Tibial artery (tissue), 4 donors: ENCODE results near the gene ADTRP.

ENCODE experiments used
- DNase-seq, 2 donors: peaks; one replicate each; pipeline ENCODE4 v3.0.0-alpha.2; 2019
- H3K27ac ChIP-seq, 2 donors: fragments of 200-600 bp; sonication (generic) in 1 of 2; 1 replicate in 1 of 2; 2 replicates in 1 of 2; pipeline ENCODE4 v1.5.1; 2018 to 2019; ENCODE audit warnings: mild to moderate bottlenecking in 1 of 2
- H3K27me3 ChIP-seq, 2 donors: fragments of 200-600 bp; sonication (generic) in 1 of 2; one replicate each; pipeline versions ENCODE4 v1.5.1 to v1.6.0; 2016 to 2019
- H3K36me3 ChIP-seq, 3 donors: fragments of 200-600 bp; sonication (generic) in 2 of 3; one replicate each; pipeline ENCODE4 v1.5.1; 2016 to 2019; ENCODE audit warnings: mild to moderate bottlenecking in 2 of 3
- H3K4me1 ChIP-seq, 4 donors: fragments of 200-600 bp; sonication (generic) in 2 of 4; 1 replicate in 3 of 4; 2 replicates in 1 of 4; pipeline ENCODE4 v1.5.1; 2016 to 2019
- H3K4me3 ChIP-seq, 2 donors: fragments of 200-600 bp; sonication (generic) in 1 of 2; 1 replicate in 1 of 2; 2 replicates in 1 of 2; pipeline ENCODE4 v1.5.1; 2018 to 2019; ENCODE audit warnings: mild to moderate bottlenecking in 2 of 2
- H3K9me3 ChIP-seq, 3 donors: fragments of 200-600 bp; sonication (generic) in 1 of 3; one replicate each; pipeline ENCODE4 v1.5.1; 2016 to 2019
- intact Hi-C: fragments of 100-400 bp; cut with DNase I; formaldehyde crosslinking; loops from one replicate; pipeline ENCODE4 v1.15.0; 2023; ENCODE audit warnings: low total_unique reads
- TF ChIP-seq, protein P1 (sequence below), 2 experiments: fragments of 200-600 bp in 1 of 2; fragments of 450-650 bp in 1 of 2; IDR thresholded peaks; one replicate each; pipeline ENCODE4 v1.5.1; 2017 to 2019; ENCODE audit warnings: antibody characterized with exemption in 2 of 2, mild to moderate bottlenecking in 1 of 2, moderate library complexity in 1 of 2

Gene ADTRP

DNA sequence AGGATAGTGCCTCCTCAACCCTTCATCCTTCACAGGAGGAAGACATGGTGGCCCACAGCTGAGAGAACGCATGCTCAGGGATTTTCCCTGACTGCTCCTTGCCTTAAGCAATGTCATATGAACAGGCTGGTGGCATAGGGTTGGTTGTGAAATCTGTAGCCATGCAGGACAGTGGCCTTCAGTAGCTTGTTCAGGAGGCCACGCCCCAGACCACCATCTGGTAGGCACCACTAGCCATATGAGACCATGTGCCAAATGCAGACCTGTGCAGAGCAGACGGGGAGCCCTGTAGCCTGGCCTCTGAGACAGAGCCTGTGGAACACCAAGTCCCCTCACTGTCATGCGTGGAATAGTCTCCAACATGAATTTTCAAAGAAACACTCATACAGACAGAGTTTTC, 76.5 kb downstream of the ADTRP start:
- Histone ChIP-seq H3K9me3 (no peaks in the 10 kb centered on the region), H3K27me3 (no peaks in the 10 kb centered on the region), H3K27ac (no peak overlapping the region), H3K4me1 (peaks cover 0 to 9% (median 0%) of the 10 kb centered on the region in 4 donors), H3K4me3 (no peak overlapping the region), H3K36me3 (no peaks in the 10 kb centered on the region)
- intact Hi-C loops: loop anchor here (10.0 kb wide), 1 partner anchor 313 kb away; the partner anchor contains the start of gene HIVEP1
- TF ChIP-seq, protein P1, sequence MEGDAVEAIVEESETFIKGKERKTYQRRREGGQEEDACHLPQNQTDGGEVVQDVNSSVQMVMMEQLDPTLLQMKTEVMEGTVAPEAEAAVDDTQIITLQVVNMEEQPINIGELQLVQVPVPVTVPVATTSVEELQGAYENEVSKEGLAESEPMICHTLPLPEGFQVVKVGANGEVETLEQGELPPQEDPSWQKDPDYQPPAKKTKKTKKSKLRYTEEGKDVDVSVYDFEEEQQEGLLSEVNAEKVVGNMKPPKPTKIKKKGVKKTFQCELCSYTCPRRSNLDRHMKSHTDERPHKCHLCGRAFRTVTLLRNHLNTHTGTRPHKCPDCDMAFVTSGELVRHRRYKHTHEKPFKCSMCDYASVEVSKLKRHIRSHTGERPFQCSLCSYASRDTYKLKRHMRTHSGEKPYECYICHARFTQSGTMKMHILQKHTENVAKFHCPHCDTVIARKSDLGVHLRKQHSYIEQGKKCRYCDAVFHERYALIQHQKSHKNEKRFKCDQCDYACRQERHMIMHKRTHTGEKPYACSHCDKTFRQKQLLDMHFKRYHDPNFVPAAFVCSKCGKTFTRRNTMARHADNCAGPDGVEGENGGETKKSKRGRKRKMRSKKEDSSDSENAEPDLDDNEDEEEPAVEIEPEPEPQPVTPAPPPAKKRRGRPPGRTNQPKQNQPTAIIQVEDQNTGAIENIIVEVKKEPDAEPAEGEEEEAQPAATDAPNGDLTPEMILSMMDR (IDR thresholded peaks at IDR 0.05): no peak
- no peak for DNase-seq

DNA sequence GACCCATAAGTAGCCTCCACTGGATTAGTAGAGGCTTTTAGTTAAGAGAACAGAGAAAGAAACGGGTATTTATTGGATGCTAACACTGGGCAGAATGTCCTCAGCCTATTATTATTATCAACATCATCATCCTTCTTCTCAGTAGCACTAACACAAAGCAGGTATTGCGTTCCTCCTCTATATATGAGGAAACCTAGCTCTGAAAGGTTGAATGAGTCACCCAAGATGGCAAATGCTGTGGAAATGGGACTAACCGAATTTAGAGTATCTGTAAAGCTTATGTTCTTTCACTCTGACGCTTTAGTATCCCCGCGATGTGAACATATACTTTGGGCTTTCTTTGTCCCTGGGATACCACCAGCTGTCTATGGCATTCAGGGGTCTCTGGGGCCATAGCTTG, 77.0 kb downstream of the ADTRP start:
- intact Hi-C loops: loop anchor here (10.0 kb wide), 1 partner anchor 313 kb away; the partner anchor contains the start of gene HIVEP1
- Histone ChIP-seq H3K36me3 (no peaks in the 10 kb centered on the region), H3K4me3 (no peak overlapping the region), H3K9me3 (no peaks in the 10 kb centered on the region), H3K4me1 (peaks cover 0 to 9% (median 0%) of the 10 kb centered on the region in 4 donors), H3K27ac (no peak overlapping the region), H3K27me3 (no peaks in the 10 kb centered on the region)
- DNase-seq: no peak
- TF ChIP-seq, protein P1 (IDR thresholded peaks at IDR 0.05): no peak

DNA sequence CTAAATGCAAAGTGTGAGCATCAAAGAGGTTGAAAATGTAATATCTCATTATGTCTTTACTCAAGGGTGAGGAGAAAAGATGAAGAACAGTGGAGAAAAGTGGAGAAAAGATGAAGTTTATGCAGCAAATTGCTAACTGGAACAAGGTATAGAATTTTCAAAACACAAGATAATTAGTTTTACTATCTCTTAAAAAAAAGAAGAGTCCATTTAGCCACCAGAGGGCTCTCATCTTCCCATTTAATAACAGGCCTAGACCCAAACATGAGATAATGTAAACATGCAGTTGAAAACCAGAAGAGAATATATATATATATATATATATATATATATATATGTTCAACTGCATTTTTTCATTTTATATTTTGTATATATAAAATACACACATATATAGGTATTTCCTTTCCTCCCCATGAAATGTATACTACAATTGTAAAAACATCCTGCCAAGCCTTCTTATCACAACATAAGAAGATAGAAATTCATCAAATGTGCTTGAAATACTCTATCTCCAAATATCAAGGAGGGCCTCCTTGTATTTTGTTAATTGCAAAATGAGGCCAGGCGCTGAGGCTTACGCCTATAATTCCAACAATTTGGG, 78.4 kb downstream of the ADTRP start:
- no peak for DNase-seq
- H3K27ac ChIP-seq: no peak overlapping the region
- H3K9me3 ChIP-seq: no peaks in the 10 kb centered on the region
- H3K36me3 ChIP-seq: no peaks in the 10 kb centered on the region
- intact Hi-C loops: loop anchor here (10.0 kb wide), 1 partner anchor 315 kb away; the partner anchor contains the start of gene HIVEP1
- TF ChIP-seq, protein P1 (IDR thresholded peaks at IDR 0.05): peak; percentile 49 to 53
- H3K4me1 ChIP-seq: peaks cover 0 to 9% (median 0%) of the 10 kb centered on the region in 4 donors
- no peak overlapping the region for H3K4me3 ChIP-seq
- no peaks in the 10 kb centered on the region for H3K27me3 ChIP-seq

DNA sequence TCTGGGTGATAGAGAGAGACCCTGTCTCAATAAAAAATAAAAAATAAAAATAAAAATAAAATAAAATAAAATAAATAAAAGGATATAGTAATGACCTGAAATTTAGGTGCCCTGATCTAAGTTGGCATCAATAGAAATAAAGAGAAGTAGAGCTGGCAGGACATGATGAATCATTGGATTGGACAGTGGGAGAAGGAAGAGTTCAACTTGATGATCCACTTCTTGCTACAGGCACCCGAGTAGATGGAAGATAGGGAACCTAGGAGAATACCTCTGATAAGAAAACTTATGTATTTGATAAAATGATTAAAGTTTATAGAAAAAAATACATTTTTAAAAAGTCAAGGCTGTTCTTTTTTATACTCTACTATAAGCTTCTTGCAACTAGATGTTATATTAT, 79.0 kb downstream of the ADTRP start:
- H3K27me3 ChIP-seq: no peaks in the 10 kb centered on the region
- no peak overlapping the region for H3K4me3 ChIP-seq
- peaks cover 0 to 9% (median 0%) of the 10 kb centered on the region in 4 donors for H3K4me1 ChIP-seq
- H3K27ac ChIP-seq: no peak overlapping the region
- H3K9me3 ChIP-seq: no peaks in the 10 kb centered on the region
- H3K36me3 ChIP-seq: no peaks in the 10 kb centered on the region
- DNase-seq: no peak
- intact Hi-C loops: no loop called here
- TF ChIP-seq, protein P1 (IDR thresholded peaks at IDR 0.05): no peak

DNA sequence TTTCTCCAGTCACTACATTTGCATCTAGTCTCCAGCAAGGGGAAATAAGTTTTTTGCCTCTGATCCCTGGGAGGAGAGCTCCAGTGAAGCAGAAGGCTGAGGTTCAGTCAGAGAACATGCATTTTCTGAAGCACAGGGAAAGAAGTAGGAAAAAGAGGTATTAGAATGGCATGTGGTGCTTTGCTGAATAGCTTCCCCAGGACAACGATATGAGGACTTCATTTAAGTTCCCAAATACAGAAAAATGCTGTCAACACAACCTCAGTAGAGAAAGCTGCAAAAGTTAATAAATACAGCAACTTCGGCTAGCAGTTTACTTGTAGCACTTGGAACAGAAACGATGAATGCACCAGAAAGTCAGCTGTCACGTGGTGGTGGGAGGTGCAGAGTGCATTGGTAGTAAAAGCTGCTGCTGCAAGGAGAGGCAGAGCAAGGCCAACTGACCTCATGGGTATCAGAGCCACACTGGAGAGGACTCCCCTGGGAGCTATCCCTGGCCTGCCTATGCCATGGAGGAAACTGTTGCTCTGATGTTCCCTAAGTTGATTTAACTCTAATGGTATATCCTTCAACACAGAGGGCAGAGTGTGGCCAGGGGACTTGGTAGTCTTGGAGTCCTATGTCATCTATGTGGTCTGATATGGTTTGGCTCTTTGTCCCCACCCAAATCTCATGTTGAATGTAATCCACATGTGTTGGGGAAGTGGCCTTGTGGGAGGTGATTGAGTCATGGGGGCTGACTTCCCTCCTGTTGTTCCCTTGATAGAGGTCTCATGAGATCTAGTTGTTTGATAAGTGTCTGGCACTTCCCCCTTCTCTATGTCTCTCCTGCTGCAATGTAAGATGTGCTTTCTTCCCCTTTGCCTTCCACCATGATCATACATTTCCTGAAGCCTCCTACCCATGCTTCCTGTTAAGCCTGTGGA, 85.9 kb downstream of the ADTRP start:
- H3K4me3 ChIP-seq: peak overlapping the region in 1 of 2 donors; percentile 19
- H3K4me1 ChIP-seq: peaks cover 0 to 6% (median 3%) of the 10 kb centered on the region in 4 donors
- H3K9me3 ChIP-seq: no peaks in the 10 kb centered on the region
- DNase-seq: no peak
- intact Hi-C loops: no loop called here
- H3K27me3 ChIP-seq: no peaks in the 10 kb centered on the region
- no peaks in the 10 kb centered on the region for H3K36me3 ChIP-seq
- TF ChIP-seq, protein P1 (IDR thresholded peaks at IDR 0.05): no peak
- no peak overlapping the region for H3K27ac ChIP-seq
